H9 (cell line): ENCODE measurements around the gene YIPF4. TPM values are rescaled to one million over a fixed set of nuclear protein-coding genes. Genes with fewer than 3 reads are reported as not detected.

ENCODE experiments used
- DNase-seq: peaks from one replicate; pipeline ENCODE4 v3.0.0-alpha.2; 2017
- H2AFZ ChIP-seq: one replicate; pipeline ENCODE4 v1.6.1; 2013; ENCODE audit warnings: mild to moderate bottlenecking, low read length, control low read depth, moderate library complexity
- H2AK5ac ChIP-seq: 2 replicates; pipeline ENCODE4 v1.6.1; 2013; ENCODE audit warnings: low read length, control low read depth, mixed read lengths; ENCODE audit not compliant: insufficient read length
- H2BK120ac ChIP-seq: one replicate; pipeline ENCODE4 v1.6.1; 2013; ENCODE audit warnings: low read depth, mild to moderate bottlenecking, low read length, control low read depth, inconsistent platforms; ENCODE audit not compliant: poor library complexity, severe bottlenecking
- H2BK12ac ChIP-seq: 2 replicates; pipeline ENCODE4 v1.6.1; 2013; ENCODE audit warnings: low read length, control low read depth, mixed read lengths, low read depth; ENCODE audit not compliant: insufficient read length
- H2BK15ac ChIP-seq: 2 replicates; pipeline ENCODE4 v1.6.1; 2013; ENCODE audit warnings: low read depth, low read length, control low read depth
- H2BK20ac ChIP-seq: one replicate; pipeline ENCODE4 v1.6.1; 2013; ENCODE audit warnings: low read depth, mild to moderate bottlenecking, low read length, control low read depth, inconsistent platforms; ENCODE audit not compliant: poor library complexity, severe bottlenecking
- H2BK5ac ChIP-seq: 2 replicates; pipeline ENCODE4 v1.6.1; 2013; ENCODE audit warnings: low read length, control low read depth, mixed read lengths; ENCODE audit not compliant: insufficient read length
- H3K14ac ChIP-seq: 2 replicates; pipeline ENCODE4 v1.6.1; 2013; ENCODE audit warnings: low read length, control low read depth; ENCODE audit not compliant: insufficient read depth
- H3K18ac ChIP-seq: 2 replicates; pipeline ENCODE4 v1.6.1; 2013; ENCODE audit warnings: low read depth, mild to moderate bottlenecking, mixed read lengths, low read length, control low read depth; ENCODE audit not compliant: insufficient read length
- H3K23ac ChIP-seq: 2 replicates; pipeline ENCODE4 v1.6.1; 2013; ENCODE audit warnings: low read length, control low read depth, mixed read lengths, low read depth; ENCODE audit not compliant: insufficient read length
- H3K23me2 ChIP-seq: 2 replicates; pipeline ENCODE4 v1.6.1; 2013; ENCODE audit warnings: low read depth, mild to moderate bottlenecking, mixed read lengths, low read length, control low read depth; ENCODE audit not compliant: insufficient read length, poor library complexity, severe bottlenecking
- H3K27ac ChIP-seq: 2 replicates; pipeline ENCODE4 v1.5.1; 2013; ENCODE audit warnings: low read length, control low read depth, mixed read lengths, low read depth; ENCODE audit not compliant: insufficient read length
- H3K27me3 ChIP-seq: 2 replicates; pipeline ENCODE4 v1.6.1; 2013; ENCODE audit warnings: low read length, control low read depth, inconsistent platforms; ENCODE audit not compliant: insufficient read depth
- H3K4ac ChIP-seq: 2 replicates; pipeline ENCODE4 v1.6.1; 2013; ENCODE audit warnings: low read depth, mild to moderate bottlenecking, control low read depth, inconsistent platforms, low read length, moderate library complexity
- H3K4me1 ChIP-seq: 2 replicates; pipeline ENCODE4 v1.6.1; 2013; ENCODE audit warnings: low read length, control low read depth, inconsistent platforms; ENCODE audit not compliant: insufficient read depth
- H3K4me2 ChIP-seq: 2 replicates; pipeline ENCODE4 v1.6.1; 2013; ENCODE audit warnings: low read length, control low read depth, mixed read lengths; ENCODE audit not compliant: insufficient read length, insufficient read depth
- H3K56ac ChIP-seq: 2 replicates; pipeline ENCODE4 v1.6.1; 2013; ENCODE audit warnings: low read depth, mild to moderate bottlenecking, mixed read lengths, low read length, control low read depth; ENCODE audit not compliant: insufficient read length
- H3K79me1 ChIP-seq: 2 replicates; pipeline ENCODE4 v1.6.1; 2013; ENCODE audit warnings: low read depth, mild to moderate bottlenecking, moderate library complexity, low read length, control low read depth, inconsistent platforms; ENCODE audit not compliant: insufficient read depth, poor library complexity, severe bottlenecking
- H3K79me2 ChIP-seq: 2 replicates; pipeline ENCODE4 v1.6.1; 2013; ENCODE audit warnings: low read length, control low read depth, inconsistent platforms; ENCODE audit not compliant: insufficient read depth
- H3K9ac ChIP-seq: 2 replicates; pipeline ENCODE4 v1.6.1; 2013; ENCODE audit warnings: low read length, control low read depth, mixed read lengths; ENCODE audit not compliant: insufficient read length; ENCODE audit errors: extremely low read depth
- H3K9me3 ChIP-seq: one replicate; pipeline ENCODE4 v1.6.1; 2013; ENCODE audit warnings: low read depth, low read length, inconsistent platforms; ENCODE audit not compliant: control insufficient read depth
- H3T11ph ChIP-seq: one replicate; pipeline ENCODE4 v1.6.1; 2013; ENCODE audit warnings: mild to moderate bottlenecking, low read length, control low read depth, inconsistent platforms
- H4K20me1 ChIP-seq: one replicate; pipeline ENCODE4 v1.6.1; 2013; ENCODE audit not compliant: control insufficient read depth, insufficient read length, insufficient read depth
- H4K5ac ChIP-seq: 2 replicates; pipeline ENCODE4 v1.6.1; 2013; ENCODE audit warnings: low read depth, mild to moderate bottlenecking, mixed read lengths, low read length, control low read depth; ENCODE audit not compliant: insufficient read length
- H4K8ac ChIP-seq: replicated peaks from 2 replicates; pipeline ENCODE4 v1.6.1; 2013; ENCODE audit warnings: low read length, control low read depth, mixed read lengths, low read depth; ENCODE audit not compliant: insufficient read length
- H4K91ac ChIP-seq: 2 replicates; pipeline ENCODE4 v1.6.1; 2013; ENCODE audit warnings: low read depth, mild to moderate bottlenecking, moderate library complexity, mixed read lengths, low read length, control low read depth; ENCODE audit not compliant: insufficient read length
- H3K27ac Mint-ChIP-seq, 3 experiments: 2 replicates in 2 of 3; 3 replicates in 1 of 3; pipeline ENCODE4 v1.8.0; 2020 to 2021; ENCODE audit warnings: mixed read lengths in 3 of 3, mild to moderate bottlenecking in 1 of 3, moderate library complexity in 1 of 3
- H3K27me3 Mint-ChIP-seq: 2 replicates; pipeline ENCODE4 v1.8.0; 2021; ENCODE audit warnings: low read depth, mild to moderate bottlenecking, moderate library complexity, mixed read lengths
- H3K36me3 Mint-ChIP-seq, 3 experiments: 2 replicates in 2 of 3; 3 replicates in 1 of 3; pipeline ENCODE4 v1.8.0; 2020 to 2021; ENCODE audit warnings: low read depth in 3 of 3, mixed read lengths in 3 of 3; ENCODE audit not compliant: insufficient read depth in 1 of 3
- H3K4me1 Mint-ChIP-seq, 2 experiments: 2 replicates each; pipeline ENCODE4 v1.8.0; 2020; ENCODE audit warnings: mixed read lengths in 2 of 2
- H3K4me3 Mint-ChIP-seq, 2 experiments: 2 replicates in 1 of 2; 3 replicates in 1 of 2; pipeline ENCODE4 v1.8.0; 2020 to 2021; ENCODE audit warnings: mild to moderate bottlenecking in 2 of 2, mixed read lengths in 2 of 2, moderate library complexity in 1 of 2
- H3K9me3 Mint-ChIP-seq, 2 experiments: 2 replicates in 1 of 2; 3 replicates in 1 of 2; pipeline ENCODE4 v1.8.0; 2020; ENCODE audit warnings: mild to moderate bottlenecking in 2 of 2, mixed read lengths in 2 of 2, moderate library complexity in 1 of 2
- WGBS: extraction: QIAGEN DNeasy Blood & Tissue Kit; methylation state at CpG from one replicate; pipeline ENCODE4 v1.1.7; 2013; ENCODE audit warnings: missing lambda C conversion rate, low lambda C conversion rate, mixed read lengths; ENCODE audit not compliant: insufficient read length; ENCODE audit errors: extremely low coverage; 5-methylcytosine and 5-hydroxymethylcytosine counted together
- total RNA-seq: library from RNA; stranded (reverse); gene quantifications from 2 replicates; pipeline ENCODE4 v1.2.1, GENCODE V29; 2021
- TF ChIP-seq, protein P1 (sequence below): fragments of 200-600 bp; sonication (generic); conservative IDR thresholded peaks from 3 replicates; pipeline ENCODE4 v1.8.0; 2021; ENCODE audit warnings: antibody characterized with exemption, mild to moderate bottlenecking

The YIPF4 gene
- total RNA-seq, 1 experiment from 2014 or later = 26.2 TPM

DNA sequence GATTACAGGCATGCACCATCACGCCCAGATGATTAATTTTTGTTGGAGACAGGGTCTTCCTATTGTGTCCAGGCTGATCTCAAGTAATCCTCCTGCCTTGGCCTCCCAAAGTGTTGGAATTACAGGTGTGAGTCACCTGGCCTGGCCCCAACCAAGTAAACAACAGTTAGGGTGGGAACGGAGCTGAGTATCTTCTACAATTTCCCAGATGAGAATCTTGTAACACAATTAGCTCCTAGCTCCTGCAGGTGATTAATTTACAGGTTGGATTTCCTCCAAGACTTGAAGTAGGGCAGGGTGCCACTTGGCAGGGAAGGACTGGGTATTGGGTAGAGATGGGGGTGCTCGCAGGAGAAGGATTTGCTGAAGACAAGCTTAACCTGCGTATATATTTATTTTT is 30.8 kb upstream of the YIPF4 start:
- no peaks in the 10 kb centered on the region for H3K9me3 Mint-ChIP-seq
- no peak overlapping the region for H3T11ph ChIP-seq
- no peaks in the 10 kb centered on the region for H3K36me3 Mint-ChIP-seq
- no peak overlapping the region for H3K56ac ChIP-seq
- H3K27me3 Mint-ChIP-seq = peaks cover 5% of the 10 kb centered on the region
- H3K14ac ChIP-seq = no peak overlapping the region
- no peak overlapping the region for H3K27ac Mint-ChIP-seq
- no peak overlapping the region for H2BK12ac ChIP-seq
- no peaks in the 10 kb centered on the region for H3K79me2 ChIP-seq
- H3K18ac ChIP-seq = no peak overlapping the region
- H4K8ac ChIP-seq = no peak overlapping the region
- no peaks in the 10 kb centered on the region for H4K20me1 ChIP-seq
- no peaks in the 10 kb centered on the region for H3K4me1 ChIP-seq
- H4K91ac ChIP-seq = no peak overlapping the region
- H3K4me1 Mint-ChIP-seq = no peaks in the 10 kb centered on the region
- H3K9me3 ChIP-seq = no peaks in the 10 kb centered on the region
- H2BK120ac ChIP-seq = no peak overlapping the region
- H3K27me3 ChIP-seq = no peaks in the 10 kb centered on the region
- no CpG with 5 or more reads among the region's 4 CpGs for WGBS
- no peak for DNase-seq
- no peak overlapping the region for H2AK5ac ChIP-seq
- H2AFZ ChIP-seq = no peak overlapping the region
- no peak overlapping the region for H3K4ac ChIP-seq
- no peak overlapping the region for H2BK5ac ChIP-seq
- TF ChIP-seq, protein P1, sequence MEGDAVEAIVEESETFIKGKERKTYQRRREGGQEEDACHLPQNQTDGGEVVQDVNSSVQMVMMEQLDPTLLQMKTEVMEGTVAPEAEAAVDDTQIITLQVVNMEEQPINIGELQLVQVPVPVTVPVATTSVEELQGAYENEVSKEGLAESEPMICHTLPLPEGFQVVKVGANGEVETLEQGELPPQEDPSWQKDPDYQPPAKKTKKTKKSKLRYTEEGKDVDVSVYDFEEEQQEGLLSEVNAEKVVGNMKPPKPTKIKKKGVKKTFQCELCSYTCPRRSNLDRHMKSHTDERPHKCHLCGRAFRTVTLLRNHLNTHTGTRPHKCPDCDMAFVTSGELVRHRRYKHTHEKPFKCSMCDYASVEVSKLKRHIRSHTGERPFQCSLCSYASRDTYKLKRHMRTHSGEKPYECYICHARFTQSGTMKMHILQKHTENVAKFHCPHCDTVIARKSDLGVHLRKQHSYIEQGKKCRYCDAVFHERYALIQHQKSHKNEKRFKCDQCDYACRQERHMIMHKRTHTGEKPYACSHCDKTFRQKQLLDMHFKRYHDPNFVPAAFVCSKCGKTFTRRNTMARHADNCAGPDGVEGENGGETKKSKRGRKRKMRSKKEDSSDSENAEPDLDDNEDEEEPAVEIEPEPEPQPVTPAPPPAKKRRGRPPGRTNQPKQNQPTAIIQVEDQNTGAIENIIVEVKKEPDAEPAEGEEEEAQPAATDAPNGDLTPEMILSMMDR = no peak
- H3K79me1 ChIP-seq = no peaks in the 10 kb centered on the region
- no peak overlapping the region for H2BK20ac ChIP-seq
- H3K9ac ChIP-seq = no peak overlapping the region
- H3K23ac ChIP-seq = no peak overlapping the region
- no peaks in the 10 kb centered on the region for H3K23me2 ChIP-seq
- no peak overlapping the region for H2BK15ac ChIP-seq
- no peak overlapping the region for H4K5ac ChIP-seq
- no peak overlapping the region for H3K27ac ChIP-seq
- no peak overlapping the region for H3K4me2 ChIP-seq
- H3K4me3 Mint-ChIP-seq = no peak overlapping the region
